Measurements from ENCODE around the gene PRIMA1.

The PRIMA1 gene

GRCh38 chr14:93707475-93707874, 80.8 kb downstream of the PRIMA1 start:
- CTCF ChIA-PET: no interaction called here
- TF ChIP-seq CTCF (IDR thresholded peaks at IDR 0.05; ENCODE audit: insufficient read depth, low read length, missing control alignments): no peak
- no peak for DNase-seq (ENCODE audit: low read depth, low spot score)
- POLR2A ChIA-PET: no interaction called here
- no peak overlapping the region for H3K4me3 ChIP-seq (ENCODE audit: low read depth, low read length)

- no peak for TF ChIP-seq CTCF (IDR thresholded peaks at IDR 0.05; ENCODE audit: insufficient read depth, low read length, missing control alignments)
- H3K4me3 ChIP-seq (ENCODE audit: low read depth, low read length): no peak overlapping the region
- ChIA-PET POLR2A (no interaction called here), CTCF (no interaction called here)
- no peak for DNase-seq (ENCODE audit: low read depth, low spot score)
Observed at GRCh38 chr14:93706360-93706955, 81.8 kb downstream of the PRIMA1 start.

GRCh38 chr14:93705513-93706156, 82.7 kb downstream of the PRIMA1 start:
- POLR2A ChIA-PET: no interaction called here
- no peak overlapping the region for H3K4me3 ChIP-seq (ENCODE audit: low read depth, low read length)
- CTCF ChIA-PET: no interaction called here
- DNase-seq (ENCODE audit: low read depth, low spot score): no peak
- TF ChIP-seq CTCF (IDR thresholded peaks at IDR 0.05; ENCODE audit: insufficient read depth, low read length, missing control alignments): no peak

GRCh38 chr14:93703941-93704340, 84.3 kb downstream of the PRIMA1 start:
- TF ChIP-seq CTCF (IDR thresholded peaks at IDR 0.05; ENCODE audit: insufficient read depth, low read length, missing control alignments): no peak
- POLR2A ChIA-PET: no interaction called here

GRCh38 chr14:93702946-93703345, 85.3 kb downstream of the PRIMA1 start:
- no peak for TF ChIP-seq CTCF (IDR thresholded peaks at IDR 0.05; ENCODE audit: insufficient read depth, low read length, missing control alignments)
- H3K4me3 ChIP-seq (ENCODE audit: low read depth, low read length): no peak overlapping the region
- DNase-seq (ENCODE audit: low read depth, low spot score): no peak
- POLR2A ChIA-PET: no interaction called here
- CTCF ChIA-PET: no interaction called here

More at GRCh38 chr14:93703941-93704340, 84.3 kb downstream of the PRIMA1 start:
- no peak overlapping the region for H3K4me3 ChIP-seq (ENCODE audit: low read depth, low read length)
- CTCF ChIA-PET: no interaction called here
- no peak for DNase-seq (ENCODE audit: low read depth, low spot score)

- no peak for DNase-seq (ENCODE audit: low read depth, low spot score)
- CTCF ChIA-PET: no interaction called here
- no peak for TF ChIP-seq CTCF (IDR thresholded peaks at IDR 0.05; ENCODE audit: insufficient read depth, low read length, missing control alignments)
- H3K4me3 ChIP-seq (ENCODE audit: low read depth, low read length): no peak overlapping the region
- POLR2A ChIA-PET: no interaction called here
Observed at GRCh38 chr14:93701562-93701961, 86.7 kb downstream of the PRIMA1 start.

All from AG04449 (cell line).